ENCODE data around the gene MAFF. TPM values are rescaled to one million over a fixed set of nuclear protein-coding genes. Genes with fewer than 3 reads are reported as not detected.
"Not testable (repeated sequence)": the region's sequence is repeated elsewhere in the genome, so short reads cannot be mapped to it uniquely, and the experiment has no call there.

Gene MAFF
- total RNA-seq, result 100 to 1,000 TPM in 1 of 4 donors, 10 to 100 TPM in 3; 10.1 to 180 (median 44.0) TPM

GRCh38 chr22:38201711-38202436 lies at the start of gene MAFF:
MAFF (plus strand) TSS chr22:38201994; CDS start chr22:38213854, 11,860 bp downstream.
- TF ChIP-seq CTCF (IDR thresholded peaks at IDR 0.05), result no peak
- peak; percentile 98 for TF ChIP-seq POLR2A (IDR thresholded peaks at IDR 0.05)
- intact Hi-C loops (cut with DNase I; ENCODE audit: low total_unique reads), result loop anchor here (10.0 kb wide), 1 partner anchor 63 kb away; no protein-coding TSS in a partner anchor
- Histone ChIP-seq H3K4me3 (peak within 1 kb of the TSS; percentile 77 to 80), H3K4me1 (peaks cover 6 to 7% of the 10 kb centered on the region in 2 donors), H3K27me3 (no peaks in the 10 kb centered on the region), H3K27ac (peak within 1 kb of the TSS; percentile 99 to 100), H3K36me3 (no peaks in the 10 kb centered on the region), H3K9me3 (no peaks in the 10 kb centered on the region)
- DNase-seq, result peak; percentile 98

DNA sequence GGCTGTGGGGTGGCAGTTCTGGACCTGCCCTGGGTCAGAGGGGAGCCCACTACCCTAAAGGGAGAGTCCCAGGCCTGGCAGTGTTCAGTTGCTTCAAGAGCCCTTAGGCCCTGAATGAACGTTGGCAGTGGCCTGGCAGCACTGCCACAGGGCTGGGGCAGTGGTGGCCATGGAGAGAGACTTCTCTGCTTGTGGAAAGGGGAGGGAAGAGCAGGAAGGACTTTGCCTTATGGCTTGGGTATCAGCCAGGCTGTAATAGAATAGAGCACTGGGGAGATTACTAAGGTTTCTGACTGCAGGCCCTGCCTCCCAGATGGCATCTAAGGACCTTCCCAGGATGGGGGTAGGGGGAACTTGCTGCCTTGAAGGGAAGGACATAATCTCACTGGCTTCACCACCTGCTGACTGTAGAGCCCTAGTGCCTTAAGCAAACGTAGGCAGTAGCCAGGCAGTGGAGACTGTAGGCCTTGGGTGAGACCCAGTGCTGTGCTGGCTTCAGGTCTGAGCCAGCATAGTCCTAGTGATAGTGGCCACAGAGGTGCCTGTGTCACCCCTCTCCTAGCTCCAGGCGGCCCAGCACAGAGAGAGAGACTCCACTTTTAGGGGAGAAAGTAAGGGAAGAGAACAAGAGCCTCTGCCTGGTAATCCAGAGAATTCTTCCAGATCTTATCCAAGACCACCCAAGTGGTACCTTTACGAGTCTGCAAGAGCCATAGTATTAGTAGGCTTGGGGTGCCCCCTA lies 47.8 kb upstream of the MAFF start:
- Histone ChIP-seq H3K4me1 (no peaks in the 10 kb centered on the region), H3K36me3 (no peaks in the 10 kb centered on the region), H3K4me3 (no peak overlapping the region), H3K9me3 (no peaks in the 10 kb centered on the region), H3K27ac (no peak overlapping the region), H3K27me3 (no peaks in the 10 kb centered on the region)
- TF ChIP-seq CTCF (IDR thresholded peaks at IDR 0.05) (no peak), POLR2A (IDR thresholded peaks at IDR 0.05) (no peak)
- intact Hi-C loops (cut with DNase I; ENCODE audit: low total_unique reads), result no loop called here
- DNase-seq, result no peak

DNA sequence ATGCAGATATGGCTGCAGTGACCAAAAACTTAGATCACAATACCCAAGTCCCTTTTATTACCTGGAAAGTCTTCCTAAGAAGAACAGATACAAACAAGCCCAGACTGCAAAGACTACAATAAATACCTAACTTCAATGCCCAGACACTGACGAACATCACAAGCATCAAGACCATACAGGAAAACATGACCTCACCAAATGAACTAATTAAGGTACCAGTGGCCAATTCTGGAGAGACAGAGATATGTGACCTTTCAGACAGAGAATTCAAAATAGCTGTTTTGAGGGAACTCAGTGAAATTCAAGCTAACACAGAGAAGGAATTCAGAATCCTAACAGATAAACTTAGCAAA lies 47.3 kb upstream of the MAFF start:
- H3K27ac ChIP-seq; H3K27me3 ChIP-seq; H3K4me3 ChIP-seq; H3K36me3 ChIP-seq; intact Hi-C loops (cut with DNase I; ENCODE audit: low total_unique reads); H3K9me3 ChIP-seq; DNase-seq; H3K4me1 ChIP-seq: not testable (repeated sequence)

DNA sequence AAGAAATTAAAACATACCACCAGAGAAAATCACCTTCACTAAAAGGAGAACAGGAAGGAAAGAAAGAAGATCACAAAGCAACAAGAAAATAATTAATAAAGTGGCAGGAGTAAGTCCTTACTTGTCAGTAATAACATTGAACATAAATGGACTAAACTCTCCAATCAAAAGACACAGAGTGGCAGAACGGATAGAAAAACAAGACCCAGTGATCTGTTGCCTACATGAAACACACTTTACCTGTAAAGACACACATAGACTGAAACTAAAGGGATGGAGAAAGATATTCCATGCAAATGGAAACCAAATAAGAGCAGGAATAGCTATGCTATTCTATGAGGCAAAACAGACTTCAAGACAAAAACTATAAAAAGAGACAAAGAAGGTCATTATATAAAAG lies 46.1 kb upstream of the MAFF start:
- H3K9me3 ChIP-seq, result no peaks in the 10 kb centered on the region
- H3K4me1 ChIP-seq, result no peaks in the 10 kb centered on the region

More for the DNA sequence above, 46.1 kb upstream of the MAFF start:
- Histone ChIP-seq H3K36me3 (no peaks in the 10 kb centered on the region), H3K27me3 (no peaks in the 10 kb centered on the region), H3K4me3 (no peak overlapping the region), H3K27ac (no peak overlapping the region)
- TF ChIP-seq CTCF (IDR thresholded peaks at IDR 0.05), result no peak
- intact Hi-C loops (cut with DNase I; ENCODE audit: low total_unique reads), result no loop called here
- no peak for DNase-seq

Measured in uterus (tissue), 4 donors.